Limb (tissue), 2 donors: ENCODE measurements around the gene DOC2A.
"Not testable (repeated sequence)": the region's sequence is repeated elsewhere in the genome, so short reads cannot be mapped to it uniquely, and the experiment has no call there.

Experiments
- DNase-seq, 2 donors: peaks; one replicate each; pipeline ENCODE4 v3.0.0-alpha.2; 2016; ENCODE audit errors: extremely low spot score in 2 of 2

The DOC2A gene

DNA sequence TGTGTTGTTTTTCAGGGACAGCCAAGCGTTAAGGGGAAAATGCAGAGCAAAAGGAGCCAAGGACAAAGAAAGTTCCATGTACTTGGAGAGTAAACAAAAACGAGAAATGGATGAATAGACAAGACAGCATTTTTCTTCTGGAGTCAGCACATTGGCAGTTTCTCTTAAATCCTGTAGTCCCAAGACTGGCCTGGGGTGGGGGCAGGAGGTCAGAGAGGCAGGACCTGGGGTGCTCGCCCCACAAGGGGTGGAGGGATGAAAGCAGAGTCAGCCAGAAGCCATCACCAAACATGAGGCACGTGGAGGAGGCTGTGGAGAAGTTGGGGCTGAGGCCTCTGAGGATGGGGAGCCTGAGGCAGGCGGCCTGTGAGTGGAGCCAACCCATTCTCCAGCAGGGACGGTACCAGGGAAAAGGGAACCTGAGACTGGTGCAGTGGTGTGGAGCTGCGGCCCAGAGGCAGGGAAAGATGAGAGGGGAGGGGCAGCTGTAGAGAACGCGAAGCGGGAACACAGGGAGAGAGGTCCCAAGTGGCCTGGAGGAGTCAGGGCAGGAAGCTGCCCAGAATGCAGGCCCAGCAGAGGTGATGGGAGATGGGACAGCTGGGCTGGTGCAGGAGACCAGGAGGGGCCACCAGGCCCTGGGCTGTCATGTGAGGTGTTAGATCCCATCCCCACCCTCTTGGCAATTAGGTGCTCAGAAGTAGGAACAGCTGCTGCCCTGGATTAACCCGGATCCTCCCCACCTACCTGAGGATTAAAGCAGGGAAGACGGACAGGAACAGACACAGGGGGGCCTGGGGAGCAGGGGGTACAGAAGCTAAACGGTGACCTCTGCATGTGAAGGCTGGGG lies 17.0 kb upstream of the DOC2A start:
- no peak for DNase-seq

DNA sequence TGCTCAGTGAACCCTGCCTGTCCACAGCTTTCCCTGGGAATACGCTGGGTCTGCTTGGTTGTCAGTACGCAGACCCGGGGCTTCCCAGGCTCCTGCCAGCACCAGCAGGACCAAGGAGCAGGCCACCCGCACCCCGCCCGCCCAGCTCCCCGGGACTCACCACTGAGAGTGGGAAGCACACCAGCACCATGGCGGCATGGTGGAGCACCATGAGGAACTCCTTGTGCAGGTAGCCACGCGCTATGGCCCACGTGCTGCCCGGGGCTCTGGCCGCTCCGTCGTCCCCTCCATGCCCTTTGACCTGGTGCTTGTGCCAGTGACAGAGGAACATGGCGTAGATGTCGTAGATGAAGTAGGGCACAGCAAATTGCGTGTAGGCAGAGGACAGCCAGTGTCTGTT lies 15.6 kb upstream of the DOC2A start:
- DNase-seq = no peak

DNA sequence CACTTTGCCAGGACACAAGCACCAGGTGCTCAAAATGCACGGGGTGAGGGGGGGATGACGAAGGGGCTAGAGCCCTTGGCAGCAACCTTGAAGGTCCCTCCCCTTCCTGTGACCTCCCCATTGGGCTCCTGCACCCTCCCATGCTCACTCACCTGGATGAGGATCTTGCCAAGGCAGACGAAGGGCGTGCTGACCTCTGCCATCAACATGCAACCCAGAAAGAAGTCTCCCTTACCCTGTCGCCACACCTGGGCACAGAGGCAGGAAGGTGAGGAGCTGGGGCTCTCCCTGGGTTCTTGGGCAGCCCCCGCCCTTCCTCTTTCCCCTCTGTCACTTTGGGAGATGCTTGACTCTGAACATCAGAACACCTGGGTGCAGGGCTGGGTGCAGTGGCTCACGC lies 14.7 kb upstream of the DOC2A start:
- no peak for DNase-seq

DNA sequence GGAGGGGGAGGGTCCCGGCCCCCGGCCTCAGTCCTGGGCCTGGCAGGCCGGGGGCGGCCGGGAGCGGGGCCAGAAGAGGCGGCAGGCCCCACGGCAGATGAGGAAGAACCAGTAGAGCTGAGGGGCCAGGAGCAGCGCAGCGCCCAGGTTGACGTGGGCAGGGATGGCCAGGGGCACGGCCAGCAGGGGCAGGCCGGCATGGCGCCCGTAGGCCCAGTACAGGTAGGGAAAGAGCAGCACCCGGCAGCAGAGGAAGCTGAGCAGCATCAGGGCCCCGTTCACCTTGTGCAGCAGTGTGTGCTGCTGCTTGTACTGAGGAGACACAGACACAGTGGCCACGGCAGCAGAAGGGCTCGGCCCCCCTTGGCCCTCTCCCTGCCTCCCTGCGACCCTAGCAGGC lies 14.3 kb upstream of the DOC2A start:
- no peak for DNase-seq

DNA sequence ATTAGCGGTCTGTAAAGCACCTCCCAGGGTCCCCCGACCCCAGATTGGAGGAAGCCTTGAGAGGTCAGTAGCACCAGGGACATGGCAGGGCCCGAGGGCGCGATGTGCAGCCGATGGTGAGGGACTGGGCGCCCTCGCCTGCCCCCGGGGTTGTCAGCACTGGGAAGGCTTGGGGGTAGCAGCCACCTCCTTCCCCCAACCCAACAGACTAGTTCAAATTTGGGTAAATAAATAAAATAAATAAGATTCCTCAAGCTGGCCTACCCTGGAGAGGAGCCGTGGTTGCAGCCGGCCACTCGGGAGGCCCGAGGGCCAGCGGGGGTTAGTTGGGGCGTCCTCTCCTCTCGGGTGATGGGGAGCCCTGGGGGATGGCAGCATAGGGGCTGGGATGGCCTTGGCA lies 13.6 kb upstream of the DOC2A start:
- no peak for DNase-seq

DNA sequence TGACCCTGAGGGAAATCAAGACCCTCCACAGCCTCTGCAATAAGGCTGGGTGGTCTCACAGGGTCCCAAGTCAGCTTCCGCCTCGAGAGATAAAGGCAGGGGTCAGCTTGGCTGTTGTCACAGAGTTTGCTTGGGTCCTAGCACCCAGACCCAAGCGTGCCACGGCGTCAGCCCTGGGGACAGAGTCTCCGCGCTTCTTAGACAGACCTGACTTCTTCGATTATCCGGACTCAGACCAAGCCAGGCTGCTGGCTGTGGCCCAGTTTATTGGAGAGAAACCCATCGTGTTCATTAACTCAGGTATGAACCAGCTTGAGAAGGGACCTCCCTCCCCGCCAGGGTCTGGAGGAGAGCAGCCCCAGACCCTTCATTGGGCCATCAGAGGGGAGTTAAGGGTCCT lies 12.8 kb upstream of the DOC2A start:
- no peak for DNase-seq

DNA sequence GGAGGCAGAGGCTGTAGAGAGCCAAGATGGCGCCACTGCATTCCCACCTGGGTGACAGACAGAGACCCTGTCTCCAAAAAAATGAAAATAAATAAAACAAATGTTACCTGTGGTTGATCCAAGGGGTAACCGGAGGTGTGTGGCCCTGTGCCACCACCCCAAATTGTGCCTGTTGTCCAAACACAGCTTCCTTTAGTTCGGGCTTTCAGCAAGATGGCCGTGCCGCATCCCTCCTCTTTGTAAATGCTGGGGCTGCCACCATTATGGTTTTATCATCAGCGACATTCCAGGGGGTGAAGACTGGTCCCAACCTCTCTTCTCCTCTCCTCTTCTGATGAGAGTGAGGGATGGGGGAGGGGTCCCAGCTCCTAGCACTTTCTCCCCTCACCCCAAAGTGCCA lies 12.1 kb upstream of the DOC2A start, which contains the start of gene C16orf92:
Gene C16orf92, plus strand, starts transcription at position 312 of the 400 bp plus-strand sequence. CDS start 143 bp downstream, outside the sequence.
- DNase-seq = no peak

DNA sequence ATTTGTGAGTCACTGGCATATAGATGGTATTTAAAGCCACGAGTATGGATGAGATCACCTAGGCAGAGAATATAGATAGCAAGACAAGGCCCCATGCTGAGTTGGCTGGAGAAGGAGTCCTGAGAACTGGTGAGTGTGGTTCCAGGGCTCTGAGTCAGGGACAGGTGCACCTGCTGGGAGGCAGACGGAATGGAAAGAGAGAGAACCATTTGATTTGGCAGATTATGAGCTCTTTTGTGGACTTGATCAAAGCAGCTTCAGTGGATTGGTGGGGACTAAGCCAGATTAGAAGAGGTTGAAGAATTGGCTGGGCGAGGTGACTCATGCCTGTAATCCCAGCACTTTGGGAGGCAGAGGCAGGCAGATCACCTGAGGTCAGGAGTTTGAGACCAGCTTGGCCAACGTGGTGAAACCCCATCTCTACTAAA lies 7.9 kb upstream of the DOC2A start:
- no peak for DNase-seq

DNA sequence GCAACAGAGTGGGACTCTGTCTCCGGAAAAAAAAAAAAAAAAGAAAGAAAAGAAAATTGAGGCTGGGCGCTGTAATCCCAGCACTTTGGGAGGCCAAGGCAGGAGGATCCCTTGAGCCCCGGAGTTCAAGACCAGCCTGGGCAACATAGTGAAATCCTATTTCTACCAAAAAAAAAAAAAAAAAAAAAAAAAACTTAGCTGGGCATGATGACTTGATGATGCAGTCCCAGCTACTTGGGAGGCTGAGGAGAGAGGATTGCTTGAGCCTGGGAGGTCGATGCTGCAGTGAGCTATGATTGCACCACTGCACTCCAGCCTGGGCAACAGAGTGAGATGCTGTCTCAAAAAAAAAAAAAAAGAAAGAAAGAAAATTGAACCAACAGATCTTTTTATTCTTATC lies 7.1 kb upstream of the DOC2A start:
- not testable (repeated sequence) for DNase-seq

DNA sequence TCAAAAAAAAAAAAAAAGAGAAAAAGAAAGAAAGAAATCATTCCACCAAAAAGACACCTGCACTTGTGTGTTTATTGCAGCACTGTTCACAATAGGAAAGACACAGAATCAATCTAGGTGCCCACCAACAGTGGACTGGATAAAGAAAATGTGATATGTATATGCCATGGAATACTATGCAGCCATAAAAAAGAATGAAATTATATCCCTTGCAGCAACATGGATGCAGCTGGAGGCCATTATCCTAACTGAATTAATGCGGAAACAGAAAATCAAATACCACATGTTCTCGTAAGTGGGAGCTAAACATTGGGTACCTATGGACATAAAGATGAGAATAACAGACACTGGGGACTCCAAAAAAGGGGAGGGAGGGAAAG lies 6.4 kb upstream of the DOC2A start:
- no peak for DNase-seq

DNA sequence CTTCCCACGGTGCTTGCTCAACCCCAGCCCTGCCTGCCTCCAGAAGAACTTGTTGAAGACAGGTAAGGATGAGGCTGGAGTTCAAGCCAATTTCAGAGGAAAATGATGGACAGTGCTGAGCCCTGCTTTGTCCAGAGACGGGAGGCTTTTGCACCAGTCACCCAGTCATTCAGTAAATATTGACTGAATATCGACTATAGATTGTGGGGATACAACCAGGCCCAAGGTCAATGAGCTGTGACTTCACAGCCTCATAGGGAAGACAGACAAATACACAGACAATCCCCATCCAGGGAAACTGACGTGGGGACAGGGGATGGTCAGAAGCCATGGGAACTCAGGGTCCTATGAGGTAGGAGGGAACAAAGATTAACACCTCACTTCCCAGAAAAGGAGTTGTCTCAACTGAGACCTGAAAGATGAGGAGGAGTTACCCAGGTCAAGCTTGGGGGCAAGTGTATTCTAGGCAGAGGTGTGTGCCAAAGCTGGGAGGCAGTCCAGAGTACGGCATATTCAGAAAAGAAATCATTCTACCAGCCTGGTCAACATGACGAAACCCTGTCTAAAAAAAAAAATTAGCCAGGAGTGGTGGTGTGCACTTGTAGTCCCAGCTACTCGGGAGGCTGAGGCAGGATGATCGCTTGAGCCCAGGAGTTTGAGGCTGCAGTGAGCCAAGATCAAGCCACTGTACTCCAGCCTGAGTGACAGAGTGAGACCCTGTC lies 5.9 kb upstream of the DOC2A start:
- no peak for DNase-seq

DNA sequence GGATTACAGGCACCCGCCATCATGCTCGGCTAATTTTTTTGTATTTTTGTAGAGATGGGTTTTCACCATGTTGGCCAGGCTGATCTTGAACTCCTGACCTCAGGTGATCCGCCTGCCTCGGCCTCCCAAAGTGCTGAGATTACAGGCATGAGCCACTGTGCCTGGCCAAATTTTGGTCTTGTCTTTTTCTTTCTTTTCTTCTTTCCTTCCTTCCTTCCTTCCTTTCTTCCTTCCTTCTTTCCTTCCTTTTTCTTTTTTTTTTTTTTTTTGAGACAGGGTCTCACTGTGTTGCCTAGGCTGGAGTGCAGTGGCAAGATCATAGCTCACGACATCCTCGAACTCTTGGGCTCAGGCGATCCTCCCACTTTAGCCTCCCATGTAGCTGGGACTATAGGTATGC lies 4.6 kb upstream of the DOC2A start:
- not testable (repeated sequence) for DNase-seq

DNA sequence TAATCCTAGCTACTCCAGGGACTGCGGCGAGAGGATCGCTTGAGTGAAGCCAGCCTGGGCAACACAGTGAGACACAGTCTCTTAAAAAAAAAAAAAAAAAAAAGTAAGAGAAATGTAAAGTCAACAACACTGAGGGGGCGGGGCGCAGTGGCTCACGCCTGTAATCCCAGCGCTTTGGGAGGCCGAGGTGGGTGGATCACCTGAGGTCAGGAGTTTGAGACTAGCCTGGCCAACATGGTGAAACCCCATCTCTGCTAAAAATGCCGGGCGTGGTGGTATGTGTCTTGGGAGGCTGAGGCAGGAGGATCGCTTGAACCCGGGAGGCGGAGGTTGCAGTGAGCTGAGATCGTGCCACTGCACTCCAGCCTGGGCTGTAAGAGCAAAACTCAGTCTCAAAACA lies 1.8 kb upstream of the DOC2A start:
- DNase-seq = not testable (repeated sequence)

DNA sequence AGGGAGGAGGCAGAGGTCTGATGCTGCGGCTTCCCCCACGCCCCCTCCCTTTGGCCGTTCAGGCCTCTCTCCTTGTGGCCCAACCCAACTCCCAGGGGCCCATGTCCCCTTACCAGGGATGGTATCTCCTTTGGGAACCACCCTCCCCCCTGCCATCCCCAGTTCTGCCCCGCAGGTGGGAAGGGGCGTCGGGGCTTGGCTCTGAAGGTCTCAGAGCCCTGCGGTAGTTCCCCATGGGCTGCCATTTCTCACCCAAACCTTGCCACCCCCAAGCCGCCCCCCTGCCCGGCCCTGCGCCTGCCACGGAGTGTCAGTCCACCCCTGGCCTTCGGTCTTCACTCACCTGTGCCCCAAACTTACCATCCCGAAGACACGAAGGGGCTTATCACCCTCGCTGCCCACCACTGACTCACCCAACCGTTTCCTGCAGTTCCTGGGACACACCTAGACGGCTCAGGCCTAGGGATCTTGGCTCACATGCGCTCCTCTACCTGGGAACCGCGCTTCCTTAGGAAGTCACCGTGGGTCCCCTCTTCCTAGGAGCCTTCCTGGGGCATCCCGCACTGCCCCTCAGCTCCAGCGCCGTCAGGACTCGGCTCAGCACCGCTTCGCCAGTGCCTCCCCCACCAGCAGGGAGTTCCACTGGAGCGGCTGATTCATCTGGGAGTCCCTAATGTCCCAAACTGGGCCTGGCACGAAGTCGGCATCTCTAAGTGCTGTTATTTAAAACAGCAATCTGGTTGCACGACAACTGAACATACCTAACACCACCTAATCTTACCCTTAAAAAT lies 1.1 kb upstream of the DOC2A start:
- peak in 1 of 2 donors; percentile 29 for DNase-seq

DNA sequence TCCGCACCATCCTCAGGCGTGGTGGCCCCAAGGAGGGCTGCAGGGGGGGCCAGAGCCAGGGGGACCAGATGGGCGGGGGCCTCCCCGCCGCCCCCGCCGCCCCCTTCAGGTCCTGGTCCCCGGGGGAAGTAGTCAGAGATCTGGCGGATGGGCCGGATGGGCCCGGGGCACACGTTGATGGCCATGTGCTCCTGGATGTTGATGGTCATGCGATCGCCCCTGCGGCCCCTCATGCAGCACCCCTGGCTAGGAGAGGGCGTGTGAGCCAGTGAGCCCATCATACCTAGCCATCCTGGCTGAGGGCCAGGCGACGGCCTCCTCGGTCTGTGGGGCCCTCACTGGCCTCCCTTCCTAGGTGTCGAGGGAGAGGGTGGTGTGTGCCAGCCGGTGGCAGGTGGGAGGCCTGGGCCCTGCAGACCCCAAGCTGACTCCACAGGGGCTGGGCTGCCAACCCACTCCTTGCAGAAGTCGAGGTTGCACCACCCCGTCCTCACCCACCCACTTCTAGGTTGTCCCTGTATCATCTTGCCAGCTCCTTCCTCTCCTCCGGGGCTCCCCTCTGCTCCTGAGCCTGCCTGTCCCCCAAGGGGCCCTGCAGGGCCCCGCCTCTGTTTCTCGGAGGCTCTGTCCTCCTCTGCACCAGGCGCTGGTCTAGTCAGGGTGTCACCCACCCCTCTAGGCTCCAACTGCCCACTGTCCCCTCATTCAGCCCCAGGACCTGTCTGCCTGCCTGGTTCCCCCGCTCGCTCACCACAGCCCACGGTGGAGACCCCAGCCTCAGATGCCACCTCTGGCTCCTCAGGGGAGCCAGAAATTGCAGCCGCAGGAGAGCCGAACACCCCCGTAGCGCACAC lies 610 bp downstream of the DOC2A start:
- DNase-seq = no peak

DNA sequence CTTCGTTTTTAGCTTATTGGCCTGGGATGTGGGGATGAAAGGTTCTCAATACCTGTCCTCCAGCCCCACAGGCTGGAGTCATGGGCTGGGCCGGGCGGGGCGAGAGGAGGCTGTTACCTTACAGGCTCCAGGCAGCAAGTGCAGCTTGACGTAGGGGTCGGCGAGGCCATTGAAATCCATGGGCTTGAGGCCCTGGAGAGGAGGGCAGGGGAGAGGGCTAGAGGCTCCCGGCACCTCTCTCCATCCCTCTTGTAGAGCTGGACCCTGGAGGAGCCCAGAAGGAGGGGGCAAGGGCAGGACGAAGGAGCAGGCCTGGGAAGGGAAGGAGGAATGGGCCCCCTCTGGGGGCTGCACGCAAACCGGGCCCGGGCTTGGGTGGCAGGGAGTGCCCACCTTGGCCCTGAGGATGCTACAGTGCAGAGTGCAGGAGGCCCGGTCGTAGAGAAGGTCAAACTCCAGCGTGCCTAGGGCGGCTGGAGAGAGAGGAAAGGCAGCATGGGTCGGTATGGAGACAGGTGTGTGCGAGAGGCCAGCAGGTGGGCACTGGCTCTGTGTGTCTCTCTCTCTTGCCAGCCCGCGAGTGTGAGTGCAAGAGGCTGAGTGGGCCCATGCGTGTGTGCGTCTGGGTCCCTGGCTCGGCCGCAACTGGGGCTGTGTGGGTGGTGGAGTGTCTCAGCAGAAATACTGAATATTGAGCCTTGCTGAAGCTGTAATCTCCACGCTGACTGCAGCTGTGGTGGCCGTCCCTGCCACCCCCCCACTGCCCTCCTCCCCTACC lies 1.6 kb downstream of the DOC2A start:
- no peak for DNase-seq

DNA sequence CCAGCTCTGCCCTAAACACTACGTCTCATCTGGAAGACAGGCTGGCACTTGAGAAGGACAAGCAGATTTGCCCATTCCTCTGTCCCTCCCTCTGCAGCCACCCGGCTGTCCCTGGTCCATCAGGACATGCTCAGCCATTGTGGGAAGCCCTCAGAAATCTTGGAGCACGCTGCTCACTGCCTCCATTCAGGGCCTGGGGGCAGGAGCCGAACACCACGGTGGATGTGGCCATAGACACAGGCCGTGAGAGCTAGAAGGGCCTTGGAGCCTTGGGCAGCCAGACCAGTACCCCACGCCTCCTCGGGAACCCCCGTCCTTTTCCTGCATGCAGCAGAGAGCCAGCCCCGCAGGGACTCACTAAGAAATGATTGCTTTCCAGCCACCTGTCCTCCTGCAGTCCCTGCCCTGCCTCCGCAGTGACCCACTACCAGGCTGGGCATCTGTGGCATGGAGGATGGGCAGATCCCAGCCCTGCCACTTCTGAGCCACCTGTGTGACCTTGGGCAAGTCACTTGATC lies 3.4 kb downstream of the DOC2A start:
- DNase-seq = peak in 1 of 2 donors; percentile 26

DNA sequence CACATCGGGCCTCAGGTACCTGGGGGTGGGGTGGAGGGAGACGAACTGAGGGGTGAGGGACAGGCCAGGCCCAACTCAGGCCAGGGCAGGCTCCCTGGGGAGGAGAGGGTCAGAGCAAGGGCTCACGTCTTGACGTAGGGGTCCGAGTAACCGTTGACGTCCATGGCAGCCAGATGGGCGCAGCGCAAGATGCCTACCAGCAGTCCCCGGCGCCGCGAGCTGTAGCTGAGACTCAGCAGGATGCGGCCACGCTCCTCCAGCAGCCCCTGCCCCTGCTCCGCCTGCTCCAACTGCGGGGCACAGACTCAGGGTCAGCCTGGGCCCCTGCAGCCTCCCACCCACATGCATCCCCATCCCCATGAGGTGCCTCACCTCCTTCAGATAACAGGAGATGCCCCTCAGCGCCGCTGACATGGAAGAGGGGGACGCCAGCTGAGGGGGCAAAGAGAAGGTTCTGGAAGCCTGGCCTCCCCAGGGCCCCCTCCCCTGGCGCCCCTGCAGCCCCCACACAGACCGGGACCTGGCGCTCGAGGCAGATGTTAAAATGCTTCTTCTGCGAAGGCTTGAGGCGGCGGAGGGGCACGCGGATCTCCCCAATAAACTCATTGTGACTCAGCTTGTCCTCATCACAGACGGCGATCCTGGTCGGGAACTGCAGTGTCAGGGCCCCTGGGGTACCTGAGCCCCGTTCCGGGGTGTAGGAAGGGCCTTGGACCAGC lies 4.0 kb downstream of the DOC2A start:
- DNase-seq = peak in 1 of 2 donors; percentile 27

DNA sequence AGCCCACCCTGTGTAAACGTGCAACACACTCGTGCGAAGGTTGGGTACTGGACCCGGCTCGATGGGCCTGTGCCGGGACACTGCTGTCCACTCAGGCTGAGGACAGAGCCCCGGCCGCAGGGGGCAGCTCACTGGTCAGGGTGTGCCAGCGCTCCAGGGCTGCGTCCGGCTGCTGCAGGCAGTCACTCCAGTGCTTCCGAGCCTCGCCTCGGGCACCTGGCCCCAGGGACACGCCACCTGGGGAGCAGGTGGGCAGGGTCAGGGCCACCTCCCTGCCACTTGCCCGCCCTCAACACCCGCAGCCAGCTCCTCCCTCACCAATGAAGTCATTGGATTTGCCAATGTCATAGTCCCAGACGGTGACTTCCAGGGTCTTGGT lies 4.7 kb downstream of the DOC2A start:
- no peak for DNase-seq
